GM19239 (cell line): ENCODE data around the gene AGBL3.

Source experiments
- DNase-seq: peaks from one replicate; pipeline ENCODE4 v3.0.0; 2011; ENCODE audit warnings: low spot score; ENCODE audit not compliant: insufficient read length
- FAIRE-seq: peaks from 2 replicates; lab custom pipeline; 2011; peaks lifted over from hg19 to GRCh38; lab: Jason Lieb, UNC

The AGBL3 gene

GRCh38 chr7:135180122-135180521 lies 193.8 kb downstream of the AGBL3 start:
- DNase-seq = no peak
- FAIRE-seq = no peak

DNA sequence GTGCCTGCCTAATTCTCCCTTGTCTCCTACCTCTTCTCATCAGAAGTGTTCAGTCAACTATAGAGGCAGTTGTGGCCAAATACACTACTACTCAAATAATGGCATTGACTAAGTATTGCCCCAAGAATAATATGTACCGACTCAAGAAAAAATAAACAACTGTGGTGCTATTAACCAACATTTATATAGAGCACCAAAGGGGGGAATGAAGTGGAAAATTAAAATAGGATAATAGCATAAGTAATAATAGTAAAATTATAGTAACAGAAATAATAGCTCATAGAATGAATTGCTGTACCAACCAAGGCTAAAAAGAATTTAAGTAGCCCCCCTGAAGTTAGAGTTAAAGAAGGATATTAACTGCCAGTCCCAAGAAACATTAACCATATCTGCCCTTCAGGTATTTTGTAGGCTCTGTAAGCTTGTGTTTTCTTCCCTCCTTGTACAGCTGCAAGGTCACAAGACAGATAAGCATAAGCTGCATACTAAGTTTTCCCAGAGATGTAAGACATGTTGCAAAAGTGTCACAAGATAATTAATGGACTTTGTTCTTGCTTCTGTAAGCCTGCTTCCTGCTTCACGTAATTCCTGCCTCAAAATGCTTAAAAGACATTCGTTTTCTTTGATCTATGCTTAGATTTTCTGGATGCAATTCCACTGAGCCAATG lies 195.1 kb downstream of the AGBL3 start:
- FAIRE-seq = no peak

GRCh38 chr7:135181929-135182678 lies 195.8 kb downstream of the AGBL3 start:
- no peak for FAIRE-seq
- no peak for DNase-seq

More for the DNA sequence above, 195.1 kb downstream of the AGBL3 start:
- DNase-seq = no peak

GRCh38 chr7:135183478-135183877 lies 197.2 kb downstream of the AGBL3 start:
- FAIRE-seq = no peak
- DNase-seq = no peak

DNA sequence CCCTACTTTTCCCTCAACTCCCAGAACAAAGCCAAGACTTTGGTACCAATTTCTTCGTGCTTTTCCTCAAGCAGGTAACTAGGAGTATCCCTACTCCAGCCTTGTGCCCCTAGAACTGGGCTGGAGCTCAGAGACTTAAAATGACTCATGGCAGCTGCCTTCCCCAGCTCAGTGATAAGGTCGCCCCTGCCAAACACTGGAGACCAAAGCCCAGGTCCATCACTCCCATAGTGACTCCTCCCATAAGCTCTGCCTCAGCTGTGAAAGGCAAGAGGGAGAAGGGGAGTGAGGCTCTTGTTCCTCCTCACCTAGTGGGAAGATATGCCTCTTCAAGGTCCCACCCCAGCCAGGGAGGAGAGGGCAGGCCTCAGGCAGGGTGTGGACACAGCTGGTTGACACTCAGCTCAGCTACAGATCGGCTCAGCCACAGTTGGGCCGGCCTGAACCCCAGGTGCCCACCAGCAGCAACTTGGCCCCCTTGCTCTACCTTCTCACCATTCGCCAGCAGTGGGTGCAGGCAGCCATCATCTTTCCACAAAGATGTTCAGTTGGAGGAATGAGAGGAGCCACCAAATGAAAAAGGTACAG lies 198.0 kb downstream of the AGBL3 start:
- FAIRE-seq (no peak), DNase-seq (no peak)
